ENCODE measurements around the gene GDPD5.

GDPD5 gene

GRCh38 chr11:75513250-75513649 is 12.5 kb downstream of the GDPD5 start:
- peaks cover 6 to 14% of the 10 kb centered on the region in 2 donors for H3K4me1 ChIP-seq (ENCODE audit: control insufficient read depth in 1 of 2, insufficient read depth in 2 of 2, low read length in 2 of 2)
- no peak overlapping the region for H3K27ac ChIP-seq (ENCODE audit: low read depth, low read length)
- no peaks in the 10 kb centered on the region for H3K36me3 ChIP-seq (ENCODE audit: control insufficient read depth in 1 of 2, insufficient read depth in 2 of 2, low read length in 2 of 2)
- H3K9me3 ChIP-seq (ENCODE audit: control insufficient read depth in 1 of 2, low read length in 2 of 2), result no peaks in the 10 kb centered on the region
- no peak overlapping the region for H3K4me3 ChIP-seq (ENCODE audit: low read depth in 1 of 2, low read length in 2 of 2)
- H3K27me3 ChIP-seq (ENCODE audit: control insufficient read depth in 1 of 2, insufficient read depth in 2 of 2, low read length in 2 of 2), result no peaks in the 10 kb centered on the region
- H3K9ac ChIP-seq (ENCODE audit: low read depth in 1 of 2, low read length in 2 of 2), result no peak overlapping the region

- no peaks in the 10 kb centered on the region for H3K27me3 ChIP-seq (ENCODE audit: control insufficient read depth in 1 of 2, insufficient read depth in 2 of 2, low read length in 2 of 2)
- no peaks in the 10 kb centered on the region for H3K9me3 ChIP-seq (ENCODE audit: control insufficient read depth in 1 of 2, low read length in 2 of 2)
- H3K36me3 ChIP-seq (ENCODE audit: control insufficient read depth in 1 of 2, insufficient read depth in 2 of 2, low read length in 2 of 2), result no peaks in the 10 kb centered on the region
- no peak overlapping the region for H3K27ac ChIP-seq (ENCODE audit: low read depth, low read length)
- H3K9ac ChIP-seq (ENCODE audit: low read depth in 1 of 2, low read length in 2 of 2), result no peak overlapping the region
- H3K4me1 ChIP-seq (ENCODE audit: control insufficient read depth in 1 of 2, insufficient read depth in 2 of 2, low read length in 2 of 2), result peaks cover 4 to 6% of the 10 kb centered on the region in 2 donors
- H3K4me3 ChIP-seq (ENCODE audit: low read depth in 1 of 2, low read length in 2 of 2), result no peak overlapping the region
Observed at GRCh38 chr11:75510723-75511019, 15.1 kb downstream of the GDPD5 start.

GRCh38 chr11:75510004-75510722 is 15.6 kb downstream of the GDPD5 start:
- H3K36me3 ChIP-seq (ENCODE audit: control insufficient read depth in 1 of 2, insufficient read depth in 2 of 2, low read length in 2 of 2), result no peaks in the 10 kb centered on the region
- peaks cover 4 to 6% of the 10 kb centered on the region in 2 donors for H3K4me1 ChIP-seq (ENCODE audit: control insufficient read depth in 1 of 2, insufficient read depth in 2 of 2, low read length in 2 of 2)
- no peak overlapping the region for H3K27ac ChIP-seq (ENCODE audit: low read depth, low read length)
- H3K4me3 ChIP-seq (ENCODE audit: low read depth in 1 of 2, low read length in 2 of 2), result no peak overlapping the region
- H3K9me3 ChIP-seq (ENCODE audit: control insufficient read depth in 1 of 2, low read length in 2 of 2), result no peaks in the 10 kb centered on the region
- no peak overlapping the region for H3K9ac ChIP-seq (ENCODE audit: low read depth in 1 of 2, low read length in 2 of 2)
- no peaks in the 10 kb centered on the region for H3K27me3 ChIP-seq (ENCODE audit: control insufficient read depth in 1 of 2, insufficient read depth in 2 of 2, low read length in 2 of 2)

GRCh38 chr11:75509020-75509720 is 16.6 kb downstream of the GDPD5 start:
- H3K4me1 ChIP-seq (ENCODE audit: control insufficient read depth in 1 of 2, insufficient read depth in 2 of 2, low read length in 2 of 2), result peaks cover 4 to 6% of the 10 kb centered on the region in 2 donors
- no peak overlapping the region for H3K27ac ChIP-seq (ENCODE audit: low read depth, low read length)
- no peaks in the 10 kb centered on the region for H3K36me3 ChIP-seq (ENCODE audit: control insufficient read depth in 1 of 2, insufficient read depth in 2 of 2, low read length in 2 of 2)
- H3K4me3 ChIP-seq (ENCODE audit: low read depth in 1 of 2, low read length in 2 of 2), result no peak overlapping the region
- H3K9me3 ChIP-seq (ENCODE audit: control insufficient read depth in 1 of 2, low read length in 2 of 2), result no peaks in the 10 kb centered on the region
- H3K9ac ChIP-seq (ENCODE audit: low read depth in 1 of 2, low read length in 2 of 2), result no peak overlapping the region
- no peaks in the 10 kb centered on the region for H3K27me3 ChIP-seq (ENCODE audit: control insufficient read depth in 1 of 2, insufficient read depth in 2 of 2, low read length in 2 of 2)

GRCh38 chr11:75508051-75508561 is 17.6 kb downstream of the GDPD5 start:
- Histone ChIP-seq H3K9ac (ENCODE audit: low read depth in 1 of 2, low read length in 2 of 2) (no peak overlapping the region), H3K4me3 (ENCODE audit: low read depth in 1 of 2, low read length in 2 of 2) (no peak overlapping the region), H3K4me1 (ENCODE audit: control insufficient read depth in 1 of 2, insufficient read depth in 2 of 2, low read length in 2 of 2) (peaks cover 4 to 6% of the 10 kb centered on the region in 2 donors), H3K36me3 (ENCODE audit: control insufficient read depth in 1 of 2, insufficient read depth in 2 of 2, low read length in 2 of 2) (no peaks in the 10 kb centered on the region), H3K27ac (ENCODE audit: low read depth, low read length) (no peak overlapping the region), H3K9me3 (ENCODE audit: control insufficient read depth in 1 of 2, low read length in 2 of 2) (no peaks in the 10 kb centered on the region), H3K27me3 (ENCODE audit: control insufficient read depth in 1 of 2, insufficient read depth in 2 of 2, low read length in 2 of 2) (no peaks in the 10 kb centered on the region)

GRCh38 chr11:75507571-75507970 is 18.2 kb downstream of the GDPD5 start:
- Histone ChIP-seq H3K9me3 (ENCODE audit: control insufficient read depth in 1 of 2, low read length in 2 of 2) (no peaks in the 10 kb centered on the region), H3K27ac (ENCODE audit: low read depth, low read length) (no peak overlapping the region), H3K27me3 (ENCODE audit: control insufficient read depth in 1 of 2, insufficient read depth in 2 of 2, low read length in 2 of 2) (no peaks in the 10 kb centered on the region)

GRCh38 chr11:75506827-75507226 is 18.9 kb downstream of the GDPD5 start:
- Histone ChIP-seq H3K27me3 (ENCODE audit: control insufficient read depth in 1 of 2, insufficient read depth in 2 of 2, low read length in 2 of 2) (no peaks in the 10 kb centered on the region), H3K4me1 (ENCODE audit: control insufficient read depth in 1 of 2, insufficient read depth in 2 of 2, low read length in 2 of 2) (peaks cover 4 to 6% of the 10 kb centered on the region in 2 donors), H3K9ac (ENCODE audit: low read depth in 1 of 2, low read length in 2 of 2) (no peak overlapping the region), H3K27ac (ENCODE audit: low read depth, low read length) (no peak overlapping the region), H3K4me3 (ENCODE audit: low read depth in 1 of 2, low read length in 2 of 2) (no peak overlapping the region), H3K36me3 (ENCODE audit: control insufficient read depth in 1 of 2, insufficient read depth in 2 of 2, low read length in 2 of 2) (no peaks in the 10 kb centered on the region), H3K9me3 (ENCODE audit: control insufficient read depth in 1 of 2, low read length in 2 of 2) (no peaks in the 10 kb centered on the region)

More at GRCh38 chr11:75507571-75507970, 18.2 kb downstream of the GDPD5 start:
- no peak overlapping the region for H3K9ac ChIP-seq (ENCODE audit: low read depth in 1 of 2, low read length in 2 of 2)
- H3K4me1 ChIP-seq (ENCODE audit: control insufficient read depth in 1 of 2, insufficient read depth in 2 of 2, low read length in 2 of 2), result peaks cover 4 to 6% of the 10 kb centered on the region in 2 donors
- H3K4me3 ChIP-seq (ENCODE audit: low read depth in 1 of 2, low read length in 2 of 2), result no peak overlapping the region
- H3K36me3 ChIP-seq (ENCODE audit: control insufficient read depth in 1 of 2, insufficient read depth in 2 of 2, low read length in 2 of 2), result no peaks in the 10 kb centered on the region

GRCh38 chr11:75505916-75506692 is 19.6 kb downstream of the GDPD5 start:
- no peaks in the 10 kb centered on the region for H3K9me3 ChIP-seq (ENCODE audit: control insufficient read depth in 1 of 2, low read length in 2 of 2)
- no peak overlapping the region for H3K4me3 ChIP-seq (ENCODE audit: low read depth in 1 of 2, low read length in 2 of 2)
- H3K27me3 ChIP-seq (ENCODE audit: control insufficient read depth in 1 of 2, insufficient read depth in 2 of 2, low read length in 2 of 2), result no peaks in the 10 kb centered on the region
- peaks cover 4 to 6% of the 10 kb centered on the region in 2 donors for H3K4me1 ChIP-seq (ENCODE audit: control insufficient read depth in 1 of 2, insufficient read depth in 2 of 2, low read length in 2 of 2)
- no peak overlapping the region for H3K9ac ChIP-seq (ENCODE audit: low read depth in 1 of 2, low read length in 2 of 2)
- no peaks in the 10 kb centered on the region for H3K36me3 ChIP-seq (ENCODE audit: control insufficient read depth in 1 of 2, insufficient read depth in 2 of 2, low read length in 2 of 2)
- H3K27ac ChIP-seq (ENCODE audit: low read depth, low read length), result no peak overlapping the region

GRCh38 chr11:75504501-75504900 is 21.2 kb downstream of the GDPD5 start:
- no peaks in the 10 kb centered on the region for H3K27me3 ChIP-seq (ENCODE audit: control insufficient read depth in 1 of 2, insufficient read depth in 2 of 2, low read length in 2 of 2)
- no peak overlapping the region for H3K4me3 ChIP-seq (ENCODE audit: low read depth in 1 of 2, low read length in 2 of 2)
- no peaks in the 10 kb centered on the region for H3K36me3 ChIP-seq (ENCODE audit: control insufficient read depth in 1 of 2, insufficient read depth in 2 of 2, low read length in 2 of 2)
- no peaks in the 10 kb centered on the region for H3K9me3 ChIP-seq (ENCODE audit: control insufficient read depth in 1 of 2, low read length in 2 of 2)
- H3K4me1 ChIP-seq (ENCODE audit: control insufficient read depth in 1 of 2, insufficient read depth in 2 of 2, low read length in 2 of 2), result peaks cover 4 to 11% of the 10 kb centered on the region in 2 donors
- no peak overlapping the region for H3K27ac ChIP-seq (ENCODE audit: low read depth, low read length)
- no peak overlapping the region for H3K9ac ChIP-seq (ENCODE audit: low read depth in 1 of 2, low read length in 2 of 2)
